Activated naive CD8-positive, alpha-beta T cell treated with anti-CD3 and anti-CD28 coated beads, Interleukin-2, amount 50 U/mL, for 16 hours (primary cell): ENCODE data around the gene TPRKB.
"Not testable (repeated sequence)": the region's sequence is repeated elsewhere in the genome, so short reads cannot be mapped to it uniquely, and the experiment has no call there.

Source experiments
- DNase-seq: peaks from one replicate; pipeline ENCODE4 v3.0.0-alpha.2; 2020; ENCODE audit warnings: low read depth, low spot score

The TPRKB gene

DNA sequence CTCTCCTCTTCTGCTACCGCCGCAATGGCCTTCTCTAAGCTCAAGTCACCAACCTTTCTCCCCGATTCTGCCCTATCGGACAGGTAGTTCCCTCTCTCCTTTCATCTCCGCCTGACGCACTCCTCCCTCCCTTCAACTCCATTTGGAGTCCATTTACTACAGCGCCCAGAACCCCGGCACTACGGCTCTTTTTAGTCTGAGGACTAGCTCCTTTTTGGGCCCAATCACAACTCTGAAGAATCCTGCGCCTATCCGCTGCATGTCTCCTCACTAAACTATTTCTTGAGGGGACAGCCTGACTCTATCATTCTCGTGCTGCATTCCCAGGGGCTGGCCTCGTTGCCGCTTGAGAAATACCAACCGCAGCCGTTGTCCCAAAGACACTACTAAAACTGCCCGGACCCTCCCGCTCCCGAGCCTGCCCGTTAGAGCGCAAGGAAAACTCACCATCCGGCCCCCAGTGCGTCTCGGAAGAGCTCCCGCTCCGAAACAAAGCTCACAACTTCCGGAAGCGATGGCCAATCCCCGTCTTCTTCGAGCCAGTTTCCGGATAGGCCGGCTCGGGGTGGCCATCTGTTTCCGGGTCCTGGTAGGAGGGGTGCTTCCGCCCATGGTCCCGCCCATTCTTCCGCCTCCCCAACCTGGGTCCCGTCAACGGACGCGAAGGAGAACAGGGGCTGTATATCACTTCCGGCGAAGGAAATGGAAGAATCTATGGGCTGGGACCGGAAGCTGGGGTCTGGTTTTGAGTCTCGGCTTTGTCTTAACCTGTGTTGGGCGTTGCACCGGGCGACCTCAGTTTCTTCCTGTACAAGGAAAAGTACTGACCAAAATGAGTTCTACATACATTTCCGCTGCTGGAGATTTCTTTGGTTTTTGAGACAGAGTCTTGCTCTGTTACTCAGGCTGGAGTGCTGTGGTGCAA lies at the start of gene TPRKB:
TPRKB (minus strand) TSS at position 491 of the 925 bp plus-strand sequence. CDS start 2,776 bp downstream, outside the sequence.
- DNase-seq, result peak; percentile 90

- DNase-seq, result not testable (repeated sequence)
These were observed 46.7 kb upstream of the TPRKB start, which contains the start of gene C2orf78 for GRCh38 chr2:73783883-73784282. TSS of gene C2orf78 (plus strand) at chr2:73784183. CDS start at chr2:73784310, 127 bp downstream.

DNA sequence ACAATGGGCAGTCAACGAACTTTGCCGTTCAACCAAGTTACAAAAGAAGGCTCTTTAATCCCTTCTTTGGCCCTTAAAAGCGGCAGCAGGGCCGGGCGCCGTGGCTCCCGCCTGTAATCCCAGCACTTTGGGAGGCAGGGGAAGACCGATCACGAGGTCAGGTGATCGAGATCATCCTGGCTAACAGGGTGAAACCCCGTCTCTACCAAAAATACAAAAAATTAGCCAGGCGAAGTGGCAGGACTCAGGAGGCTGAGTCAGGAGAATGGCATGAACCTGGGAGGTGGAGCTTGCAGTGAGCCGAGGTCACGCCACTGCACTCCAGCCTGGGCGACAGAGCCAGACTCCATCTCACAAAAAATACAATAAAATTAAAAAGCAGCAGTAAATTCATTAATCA lies 46.3 kb upstream of the TPRKB start:
- not testable (repeated sequence) for DNase-seq

- DNase-seq, result no peak
These were observed 43.1 kb upstream of the TPRKB start for GRCh38 chr2:73780237-73780582.

- DNase-seq, result peak; percentile 97
These were observed 42.5 kb upstream of the TPRKB start, which contains the start of gene DUSP11 for GRCh38 chr2:73779467-73780236. TSS of gene DUSP11 (minus strand) at chr2:73780103. CDS start at chr2:73779974, 129 bp downstream.

- DNase-seq, result not testable (repeated sequence)
These were observed 41.8 kb upstream of the TPRKB start for GRCh38 chr2:73778867-73779466.

- no peak for DNase-seq
These were observed 39.8 kb upstream of the TPRKB start for GRCh38 chr2:73776869-73777519.

GRCh38 chr2:73776381-73776780 lies 39.2 kb upstream of the TPRKB start:
- no peak for DNase-seq

DNA sequence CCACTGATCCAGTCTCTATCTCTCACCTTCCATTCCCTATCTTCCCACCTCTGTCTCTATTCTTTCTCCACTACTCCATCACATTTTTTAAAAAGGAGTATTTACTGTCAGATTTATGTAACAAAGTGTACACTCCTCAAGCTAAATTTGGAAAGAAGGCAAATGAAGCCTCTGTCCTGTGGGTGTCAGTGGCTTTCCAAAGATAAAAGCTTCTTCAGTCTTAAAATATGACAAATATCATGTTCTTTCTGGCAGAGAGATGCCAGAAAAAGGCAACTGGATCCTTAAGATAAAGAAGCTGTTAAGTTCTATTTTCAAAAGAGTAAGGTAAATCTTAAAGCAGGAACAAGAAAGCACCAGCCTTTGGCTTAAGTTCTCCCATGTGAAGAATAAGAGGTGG lies 35.7 kb upstream of the TPRKB start:
- no peak for DNase-seq

DNA sequence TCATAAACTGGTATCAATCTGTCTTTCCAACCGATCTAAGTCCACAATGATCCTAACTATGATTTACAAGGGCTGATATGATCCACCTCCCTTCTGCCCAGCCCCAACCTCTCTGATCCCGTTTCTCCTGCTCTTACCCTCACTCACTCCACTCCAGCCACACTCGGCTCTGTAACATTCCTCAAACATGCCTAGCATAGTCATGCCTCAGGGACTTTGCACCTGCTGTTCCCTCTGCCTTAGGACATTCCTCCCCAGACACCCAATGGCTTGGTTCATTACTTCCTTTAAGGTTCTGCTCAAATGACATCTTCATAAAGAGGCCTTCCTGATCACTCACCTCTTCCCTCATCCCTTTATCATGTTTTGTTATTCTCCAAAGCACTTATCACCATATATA lies 33.6 kb upstream of the TPRKB start:
- no peak for DNase-seq

DNA sequence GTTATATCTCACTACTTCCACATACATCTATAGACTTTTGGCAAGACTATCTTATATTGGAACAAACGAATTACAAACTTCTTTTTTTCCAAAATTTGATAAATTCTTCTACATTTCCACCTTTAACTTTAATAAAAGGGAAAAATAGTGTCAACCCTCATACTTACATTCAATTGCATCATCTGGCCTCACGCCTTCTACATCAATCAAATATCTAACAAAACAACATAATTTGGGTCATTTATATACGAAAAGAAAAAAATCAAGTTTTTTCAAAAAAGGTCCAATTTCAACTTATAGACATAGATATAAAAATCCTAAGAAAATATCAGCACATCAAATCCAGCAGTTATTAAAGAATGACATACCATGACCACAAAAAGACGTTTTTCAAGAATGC lies 29.8 kb upstream of the TPRKB start:
- no peak for DNase-seq

- no peak for DNase-seq
These were observed 29.2 kb upstream of the TPRKB start for GRCh38 chr2:73766349-73766748.

GRCh38 chr2:73764945-73765344 lies 27.8 kb upstream of the TPRKB start:
- DNase-seq, result no peak

DNA sequence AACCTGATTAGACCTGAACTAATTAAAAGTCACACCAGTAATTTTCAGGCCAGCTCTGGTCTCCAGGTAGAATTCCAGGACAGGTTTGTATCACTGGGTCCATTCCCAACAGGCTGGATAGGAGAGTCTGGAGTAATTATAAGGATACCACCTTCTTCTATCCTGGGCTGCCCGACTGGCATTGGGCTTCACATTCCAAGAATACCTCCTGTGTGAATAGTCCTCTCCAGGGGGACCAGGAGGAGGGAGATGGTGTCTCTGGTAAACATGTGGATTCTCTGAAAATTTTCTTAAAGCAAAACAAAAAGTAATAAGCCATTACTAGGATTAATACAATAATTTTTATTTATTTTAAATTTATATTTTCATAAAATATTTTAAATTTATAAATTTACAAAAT lies 25.4 kb upstream of the TPRKB start:
- DNase-seq, result no peak

- no peak for DNase-seq
These were observed 22.8 kb upstream of the TPRKB start for GRCh38 chr2:73759904-73760303.

DNA sequence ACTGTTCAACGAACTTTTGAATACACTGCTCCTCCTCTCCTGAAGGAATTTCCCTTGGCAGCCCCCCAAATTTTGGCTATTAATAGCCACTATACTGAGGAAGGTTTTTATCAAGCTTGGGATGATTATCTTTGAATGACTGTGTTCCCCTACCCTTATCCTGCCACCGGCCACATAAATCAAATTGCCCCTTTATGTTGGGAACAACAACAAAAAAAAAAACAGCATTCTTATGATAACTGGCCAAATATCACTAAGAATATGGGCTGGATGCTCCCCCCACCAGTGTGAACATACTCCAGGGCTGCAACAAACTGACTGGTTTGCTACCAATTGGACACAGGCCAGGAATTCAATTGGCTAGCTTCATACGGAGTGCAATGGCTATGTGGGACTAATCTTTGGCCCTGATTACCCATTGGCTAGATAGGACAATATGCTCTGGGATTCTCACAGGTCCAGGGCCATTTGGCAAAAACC lies 22.2 kb upstream of the TPRKB start:
- DNase-seq, result no peak

- not testable (repeated sequence) for DNase-seq
These were observed 17.2 kb upstream of the TPRKB start for GRCh38 chr2:73754332-73754731.

DNA sequence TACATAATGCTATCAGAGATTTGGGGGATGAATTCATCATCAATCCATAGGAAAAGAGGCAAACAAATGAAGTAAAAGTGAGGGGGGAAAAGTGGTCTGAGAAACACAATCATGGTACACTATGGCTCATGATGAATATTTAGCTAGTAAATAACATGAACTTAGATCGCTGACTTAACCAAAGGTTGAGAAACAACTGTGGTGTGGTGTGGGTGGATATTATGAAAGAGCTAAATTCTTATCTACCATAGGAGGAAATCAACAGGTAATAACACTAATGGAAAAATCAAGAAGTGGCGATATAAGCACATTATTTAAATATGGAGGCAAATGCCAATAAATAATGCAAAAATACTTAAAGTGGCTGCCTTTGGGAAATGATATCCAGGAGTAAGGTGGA lies 12.2 kb upstream of the TPRKB start:
- no peak for DNase-seq

DNA sequence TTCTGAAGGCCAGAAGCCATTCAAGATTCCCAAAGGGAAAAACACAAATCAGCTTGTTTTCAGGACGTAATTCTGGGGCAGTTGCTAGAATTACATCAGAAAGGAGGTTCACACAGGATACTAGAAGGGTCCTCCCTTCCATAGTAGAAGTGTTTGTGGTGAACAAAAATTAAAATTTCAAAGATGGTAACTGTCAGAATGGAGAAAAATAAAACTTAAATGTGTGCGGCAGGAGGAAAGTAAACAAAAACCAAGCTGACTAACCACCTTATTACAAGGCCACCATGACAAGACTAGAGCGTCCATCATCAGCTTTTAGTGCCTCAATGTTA lies 9.7 kb upstream of the TPRKB start:
- no peak for DNase-seq

- DNase-seq, result no peak
These were observed 9.1 kb upstream of the TPRKB start for GRCh38 chr2:73746015-73746876.

DNA sequence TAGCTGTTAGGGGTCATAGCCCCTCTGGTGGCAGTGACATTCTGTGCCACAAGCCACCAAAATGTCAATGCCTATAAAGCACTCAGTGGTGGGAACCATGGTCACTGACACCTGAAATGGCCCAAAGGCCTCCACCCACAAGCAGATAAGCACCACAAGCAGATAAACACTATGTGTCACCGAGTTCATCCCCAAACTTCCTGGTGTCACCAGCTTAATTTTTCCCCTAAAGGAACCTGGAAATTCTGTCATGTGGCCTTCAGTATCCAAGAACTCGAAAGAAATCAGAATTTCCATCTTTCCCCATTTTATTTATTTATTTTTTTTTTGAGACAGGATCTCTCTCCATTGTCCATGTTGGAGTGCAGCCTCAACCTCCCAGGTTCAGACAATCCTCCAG lies 3.6 kb upstream of the TPRKB start:
- no peak for DNase-seq
